ENCODE results near the gene ZNF385B. TPM values are rescaled to one million over a fixed set of nuclear protein-coding genes. Genes with fewer than 3 reads are reported as not detected.

The ZNF385B gene
- total and polyA plus RNA-seq, 10 of the 15 experiments (the other 5 are each of a cell fraction or from before 2014, with no cell fraction given) = not detected

GRCh38 chr2:179556425-179556824 lies 305.0 kb downstream of the ZNF385B start (continued):
- TF ChIP-seq, protein P1, sequence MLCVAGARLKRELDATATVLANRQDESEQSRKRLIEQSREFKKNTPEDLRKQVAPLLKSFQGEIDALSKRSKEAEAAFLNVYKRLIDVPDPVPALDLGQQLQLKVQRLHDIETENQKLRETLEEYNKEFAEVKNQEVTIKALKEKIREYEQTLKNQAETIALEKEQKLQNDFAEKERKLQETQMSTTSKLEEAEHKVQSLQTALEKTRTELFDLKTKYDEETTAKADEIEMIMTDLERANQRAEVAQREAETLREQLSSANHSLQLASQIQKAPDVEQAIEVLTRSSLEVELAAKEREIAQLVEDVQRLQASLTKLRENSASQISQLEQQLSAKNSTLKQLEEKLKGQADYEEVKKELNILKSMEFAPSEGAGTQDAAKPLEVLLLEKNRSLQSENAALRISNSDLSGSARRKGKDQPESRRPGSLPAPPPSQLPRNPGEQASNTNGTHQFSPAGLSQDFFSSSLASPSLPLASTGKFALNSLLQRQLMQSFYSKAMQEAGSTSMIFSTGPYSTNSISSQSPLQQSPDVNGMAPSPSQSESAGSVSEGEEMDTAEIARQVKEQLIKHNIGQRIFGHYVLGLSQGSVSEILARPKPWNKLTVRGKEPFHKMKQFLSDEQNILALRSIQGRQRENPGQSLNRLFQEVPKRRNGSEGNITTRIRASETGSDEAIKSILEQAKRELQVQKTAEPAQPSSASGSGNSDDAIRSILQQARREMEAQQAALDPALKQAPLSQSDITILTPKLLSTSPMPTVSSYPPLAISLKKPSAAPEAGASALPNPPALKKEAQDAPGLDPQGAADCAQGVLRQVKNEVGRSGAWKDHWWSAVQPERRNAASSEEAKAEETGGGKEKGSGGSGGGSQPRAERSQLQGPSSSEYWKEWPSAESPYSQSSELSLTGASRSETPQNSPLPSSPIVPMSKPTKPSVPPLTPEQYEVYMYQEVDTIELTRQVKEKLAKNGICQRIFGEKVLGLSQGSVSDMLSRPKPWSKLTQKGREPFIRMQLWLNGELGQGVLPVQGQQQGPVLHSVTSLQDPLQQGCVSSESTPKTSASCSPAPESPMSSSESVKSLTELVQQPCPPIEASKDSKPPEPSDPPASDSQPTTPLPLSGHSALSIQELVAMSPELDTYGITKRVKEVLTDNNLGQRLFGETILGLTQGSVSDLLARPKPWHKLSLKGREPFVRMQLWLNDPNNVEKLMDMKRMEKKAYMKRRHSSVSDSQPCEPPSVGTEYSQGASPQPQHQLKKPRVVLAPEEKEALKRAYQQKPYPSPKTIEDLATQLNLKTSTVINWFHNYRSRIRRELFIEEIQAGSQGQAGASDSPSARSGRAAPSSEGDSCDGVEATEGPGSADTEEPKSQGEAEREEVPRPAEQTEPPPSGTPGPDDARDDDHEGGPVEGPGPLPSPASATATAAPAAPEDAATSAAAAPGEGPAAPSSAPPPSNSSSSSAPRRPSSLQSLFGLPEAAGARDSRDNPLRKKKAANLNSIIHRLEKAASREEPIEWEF (IDR thresholded peaks at IDR 0.05; ENCODE audit: insufficient replicate concordance, low read depth, low read length) = no peak
- no peak for TF ChIP-seq PKNOX1 (IDR thresholded peaks at IDR 0.05)

- DNase-seq (ENCODE audit: low read depth, low spot score) (no peak), FAIRE-seq (no peak), ATAC-seq (no peak)
- 15% methylated on average over 6 of the region's 6 CpGs for WGBS (ENCODE audit: insufficient coverage, insufficient replicate concordance, low lambda C conversion rate, missing lambda C conversion rate)
- no peaks in the 10 kb centered on the region for H3K79me2 ChIP-seq (ENCODE audit: control insufficient read depth, insufficient read depth, low read length)
- no TSS peak for BruUV-seq (replicated peaks)
- H4K20me1 ChIP-seq (ENCODE audit: control insufficient read depth, insufficient read depth) = no peaks in the 10 kb centered on the region
- H3K9ac ChIP-seq (ENCODE audit: control insufficient read depth, insufficient read depth, low read length) = no peak overlapping the region
- in situ Hi-C loops (cut with MboI) (no loop called here), intact Hi-C loops (cut with micrococcal nuclease; ENCODE audit: unreplicated experiment) (no loop called here)
- no peak for TF ChIP-seq PML (IDR thresholded peaks at IDR 0.05; ENCODE audit: low read length)
- no peak for TF ChIP-seq HDGF (IDR thresholded peaks at IDR 0.05)
- no peak for TF ChIP-seq MYC (IDR thresholded peaks at IDR 0.05; ENCODE audit: insufficient read depth, insufficient read length, insufficient replicate concordance, low read length, severe bottlenecking)
- no peak for TF ChIP-seq SKIL (IDR thresholded peaks at IDR 0.05; ENCODE audit: low read depth, poor library complexity, severe bottlenecking)
- no peak for TF ChIP-seq HCFC1 (IDR thresholded peaks at IDR 0.05; ENCODE audit: low read length)
- no peak for TF ChIP-seq NR2F1 (conservative IDR thresholded peaks at IDR 0.05)
- TF ChIP-seq TARDBP (IDR thresholded peaks at IDR 0.05; ENCODE audit: borderline replicate concordance) = no peak
- TF ChIP-seq CHD4 (IDR thresholded peaks at IDR 0.05) = no peak
- TF ChIP-seq STAT3 (IDR thresholded peaks at IDR 0.05; ENCODE audit: low read depth, low read length) = no peak
- no peaks in the 10 kb centered on the region for H3K4me1 ChIP-seq (ENCODE audit: control insufficient read depth, insufficient read depth, low read length)
- ChIA-PET CTCF (interaction anchor here (1.5 kb wide), 1 partner anchor 10 kb away, joined by 4 read pairs; no protein-coding TSS in a partner anchor), RAD21 (ENCODE audit: unreplicated experiment) (no interaction called here), POLR2A (no interaction called here), SMC1A (ENCODE audit: uncharacterized antibody, unreplicated experiment) (no interaction called here)
- H3K27me3 ChIP-seq (replicated peaks in 1 of 2; ENCODE audit: control insufficient read depth in 2 of 2, insufficient read depth in 2 of 2, low read length in 1 of 2) = no peaks in the 10 kb centered on the region
- H3K4me2 ChIP-seq (ENCODE audit: control insufficient read depth, insufficient read depth) = no peak overlapping the region
- H2AFZ ChIP-seq (ENCODE audit: control insufficient read depth, low read depth, low read length) = no peak overlapping the region
- H3K27ac ChIP-seq (ENCODE audit: control insufficient read depth, insufficient read depth) = no peak overlapping the region
- no peaks in the 10 kb centered on the region for H3K36me3 ChIP-seq (ENCODE audit: control insufficient read depth in 2 of 2, insufficient read depth in 2 of 2, low read length in 1 of 2)
- no peak overlapping the region for H3K4me3 ChIP-seq
- H3K9me3 ChIP-seq (replicated peaks; ENCODE audit: control insufficient read depth, insufficient read depth, low read length) = no peaks in the 10 kb centered on the region
Observed at GRCh38 chr2:179555691-179556283, 305.6 kb downstream of the ZNF385B start.
